Measurements from ENCODE around the gene GDF10. TPM values are rescaled to one million over a fixed set of nuclear protein-coding genes. Genes with fewer than 3 reads are reported as not detected.

Gene GDF10
- total RNA-seq, 2 donors from 2014 or later: 1.5 to 18.6 TPM

DNA sequence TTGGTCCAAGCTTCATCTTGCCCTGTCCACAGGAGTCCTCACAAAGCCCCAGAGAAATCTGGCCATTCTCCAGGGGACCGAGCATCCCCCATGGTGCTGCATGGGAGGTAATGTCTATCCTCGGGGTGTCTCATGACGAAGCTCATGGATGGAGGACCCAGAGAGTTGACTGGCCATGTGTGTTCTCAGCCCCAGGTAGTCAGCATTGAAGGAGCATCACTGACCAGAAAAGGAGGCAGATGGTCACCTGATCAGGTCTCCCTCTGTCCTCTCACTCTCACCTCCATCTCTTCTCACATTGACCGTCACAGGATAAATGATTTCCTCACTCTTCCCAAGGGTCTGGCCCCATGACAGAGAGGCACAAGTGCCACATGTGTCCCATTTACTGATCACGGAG lies 33.4 kb upstream of the GDF10 start:
- intact Hi-C loops (cut with DNase I): no loop called here
- no peak for DNase-seq (ENCODE audit: low spot score)

DNA sequence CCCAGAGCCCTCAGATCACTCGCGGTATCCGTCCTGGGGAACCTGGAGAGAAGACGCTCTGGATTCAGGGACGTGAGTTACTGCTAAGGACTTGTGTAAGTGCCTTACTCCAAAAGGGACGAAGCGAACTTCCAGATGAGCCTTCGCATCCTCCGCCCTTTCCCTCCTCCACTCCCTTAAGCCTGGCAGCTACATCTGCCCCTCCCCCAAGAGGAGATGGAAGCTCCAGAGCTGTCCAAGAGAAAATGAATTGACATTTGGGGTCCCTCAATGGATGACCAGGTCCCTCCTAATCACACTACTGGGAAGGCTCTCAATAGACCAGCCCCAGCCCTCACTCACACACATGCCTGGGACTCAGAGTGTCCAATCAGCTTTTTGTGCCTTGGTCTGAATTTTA lies 31.3 kb upstream of the GDF10 start:
- intact Hi-C loops (cut with DNase I): no loop called here
- DNase-seq (ENCODE audit: low spot score): no peak

DNA sequence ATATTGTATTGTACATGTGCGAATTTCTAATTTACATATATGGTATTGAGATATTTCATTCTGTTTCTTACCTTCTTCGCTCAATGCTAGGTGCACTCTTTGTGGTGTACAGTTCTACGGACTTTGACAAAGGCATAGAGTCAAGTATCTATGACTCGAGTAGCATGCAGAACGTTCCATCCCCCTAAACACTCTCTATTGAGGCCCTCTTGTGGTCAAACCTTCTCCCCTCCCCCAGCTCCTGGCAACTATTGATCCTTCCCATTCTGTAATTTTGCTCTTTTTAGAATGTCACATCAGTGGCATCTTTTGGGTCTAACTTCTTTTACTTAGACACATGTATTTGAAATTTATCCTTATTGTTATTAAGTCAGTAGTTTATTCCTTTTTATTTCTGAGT lies 30.7 kb upstream of the GDF10 start:
- intact Hi-C loops (cut with DNase I): no loop called here
- no peak for DNase-seq (ENCODE audit: low spot score)

DNA sequence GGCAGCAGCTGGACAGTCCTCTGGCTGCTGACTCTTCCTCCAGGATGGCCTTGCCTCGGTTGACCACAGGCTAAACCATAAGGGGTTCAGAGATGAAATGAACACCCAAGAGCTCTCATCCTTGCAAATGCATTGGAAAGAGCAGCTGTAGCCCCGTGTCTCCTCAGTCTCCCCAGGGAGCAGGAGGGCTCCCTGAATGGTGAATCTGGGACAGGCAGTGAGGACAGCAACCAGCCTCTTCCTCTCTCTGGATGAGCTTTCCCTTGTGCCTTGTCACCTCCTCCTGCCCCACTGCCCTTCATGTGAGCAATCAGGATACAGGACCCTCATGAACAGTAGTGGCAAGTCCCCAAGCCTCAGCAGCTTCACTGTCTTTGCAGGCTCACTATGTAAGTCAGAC lies 23.9 kb upstream of the GDF10 start:
- intact Hi-C loops (cut with DNase I): no loop called here
- DNase-seq (ENCODE audit: low spot score): no peak

DNA sequence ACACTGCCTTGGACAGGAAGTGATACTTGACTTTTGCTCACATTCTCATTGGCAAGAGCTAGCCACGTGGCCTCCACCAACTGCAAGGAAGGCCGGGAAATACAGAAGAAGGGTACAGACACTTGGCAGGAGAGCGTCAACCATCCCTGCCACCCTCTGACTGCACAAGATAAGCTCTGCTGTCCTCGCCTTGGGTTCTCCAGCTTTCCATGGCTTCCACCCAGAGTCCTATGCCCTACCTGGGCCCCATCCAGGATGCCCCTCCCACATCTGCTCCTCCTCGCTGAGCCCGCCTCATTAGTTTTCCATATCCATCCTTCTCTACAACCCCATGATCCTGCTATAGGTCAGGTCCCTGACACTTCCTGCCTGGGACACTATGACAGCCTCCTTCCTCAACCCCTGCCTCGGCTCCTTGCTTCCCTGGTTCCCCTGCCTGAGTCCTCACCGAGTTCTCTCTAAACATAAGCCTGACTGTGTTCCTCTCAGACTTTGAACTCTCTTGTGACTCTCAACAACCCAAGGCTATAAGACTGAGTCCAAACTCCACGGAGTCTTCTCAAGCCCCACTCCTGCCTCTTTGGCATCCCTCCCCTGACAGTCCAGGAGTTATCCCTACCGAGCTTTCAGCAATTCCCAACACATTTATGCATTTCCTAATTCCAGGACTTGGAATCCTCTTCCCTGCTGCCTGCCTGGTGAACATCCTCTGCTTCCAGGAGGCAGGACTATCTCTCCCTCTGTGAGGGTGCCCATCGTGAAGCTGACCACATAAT lies 23.2 kb upstream of the GDF10 start:
- intact Hi-C loops (cut with DNase I): no loop called here
- DNase-seq (ENCODE audit: low spot score): no peak

DNA sequence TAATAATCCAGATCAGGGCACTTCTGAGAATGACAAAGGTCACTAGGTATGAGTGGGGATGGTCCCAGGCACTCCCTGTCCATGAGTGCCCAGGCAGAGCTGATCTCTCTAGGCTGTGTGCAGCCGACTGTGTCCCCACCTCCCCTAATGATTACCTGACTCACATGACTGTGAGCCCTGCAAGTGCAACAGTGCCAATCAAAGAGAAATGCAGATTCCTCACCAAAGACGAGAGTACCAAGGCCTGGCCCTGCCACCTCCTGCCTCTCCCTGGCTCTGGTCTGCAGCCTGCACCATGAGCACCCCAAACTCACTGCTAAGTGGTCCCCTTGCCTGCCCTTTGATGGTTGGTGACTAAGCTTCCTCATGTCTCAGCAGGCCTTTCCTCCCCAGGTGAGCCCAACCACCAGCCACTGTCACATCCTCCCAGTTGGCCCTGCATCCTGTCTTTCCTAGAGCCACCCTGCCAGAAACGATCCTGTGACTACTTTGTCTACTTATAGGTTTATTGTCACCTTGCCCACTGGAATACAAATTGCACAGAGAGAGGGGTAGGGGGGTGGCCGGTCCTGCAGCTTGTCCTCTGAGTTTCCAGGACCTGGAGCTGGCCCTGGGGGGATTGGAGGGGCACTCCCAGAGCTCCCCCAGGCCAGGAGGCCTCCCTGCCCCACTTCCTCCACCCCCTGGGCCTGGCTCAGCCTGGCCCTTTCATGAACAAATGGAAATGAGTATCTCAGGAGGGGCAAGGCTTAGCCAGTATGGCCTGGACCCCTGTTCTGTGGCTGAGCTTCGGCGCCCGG lies 22.4 kb upstream of the GDF10 start:
- no peak for DNase-seq (ENCODE audit: low spot score)
- intact Hi-C loops (cut with DNase I): no loop called here

DNA sequence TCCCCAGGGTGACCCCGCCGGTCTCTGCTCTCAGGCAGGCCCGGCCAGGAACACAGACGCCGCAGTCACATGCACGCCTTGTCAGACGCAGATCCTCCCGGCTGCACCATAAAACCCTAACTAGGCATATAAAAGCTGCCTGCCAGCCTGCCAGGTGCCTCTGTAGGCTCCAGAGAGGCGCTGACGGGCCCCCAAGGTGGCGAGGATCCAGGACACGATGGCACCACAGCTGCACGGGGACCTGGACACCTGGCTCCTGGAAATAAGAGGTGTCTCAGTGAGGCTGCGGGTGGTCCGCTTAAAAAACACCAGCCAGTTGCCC lies 21.9 kb upstream of the GDF10 start:
- intact Hi-C loops (cut with DNase I): no loop called here
- DNase-seq (ENCODE audit: low spot score): no peak

DNA sequence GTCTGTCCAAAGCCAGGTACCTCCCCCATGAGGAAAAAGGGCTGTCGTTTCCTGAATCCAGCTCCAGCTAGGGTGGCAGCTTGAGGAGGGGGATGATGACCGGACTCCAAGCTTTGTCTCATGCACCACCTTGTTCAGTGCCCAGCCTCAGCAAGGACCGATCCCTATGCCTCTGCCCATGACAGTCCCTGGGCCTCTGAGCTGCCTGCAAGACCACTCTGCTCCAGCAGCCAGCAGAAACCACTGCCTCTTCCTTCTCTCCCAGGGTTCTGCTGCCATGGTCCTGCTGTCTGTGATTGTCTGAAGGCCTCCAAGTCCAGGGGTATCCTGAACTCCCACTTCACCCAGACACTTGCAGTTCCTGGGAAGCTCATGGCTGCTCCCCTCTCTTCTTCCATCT lies 21.3 kb upstream of the GDF10 start:
- intact Hi-C loops (cut with DNase I): no loop called here
- no peak for DNase-seq (ENCODE audit: low spot score)

DNA sequence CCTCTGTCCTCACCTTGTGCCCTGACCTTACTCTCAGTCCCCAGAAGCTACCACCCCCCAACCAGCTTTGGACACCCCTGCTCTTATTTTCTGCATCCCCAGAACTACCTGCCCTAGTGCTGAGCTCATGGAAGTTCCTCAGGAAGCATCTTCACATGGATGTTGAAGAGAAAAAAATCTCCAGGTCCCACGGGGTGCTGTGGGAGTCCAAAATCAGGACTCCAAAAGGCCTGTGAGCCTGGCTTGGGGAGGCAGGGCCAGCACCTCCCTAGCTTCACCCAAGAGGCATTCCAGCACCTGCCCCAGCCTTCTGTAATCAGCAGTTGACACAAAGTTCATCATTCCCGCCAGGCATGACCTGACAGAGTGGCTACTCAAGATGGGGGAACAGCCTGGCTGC lies 20.7 kb upstream of the GDF10 start:
- no peak for DNase-seq (ENCODE audit: low spot score)
- intact Hi-C loops (cut with DNase I): no loop called here

DNA sequence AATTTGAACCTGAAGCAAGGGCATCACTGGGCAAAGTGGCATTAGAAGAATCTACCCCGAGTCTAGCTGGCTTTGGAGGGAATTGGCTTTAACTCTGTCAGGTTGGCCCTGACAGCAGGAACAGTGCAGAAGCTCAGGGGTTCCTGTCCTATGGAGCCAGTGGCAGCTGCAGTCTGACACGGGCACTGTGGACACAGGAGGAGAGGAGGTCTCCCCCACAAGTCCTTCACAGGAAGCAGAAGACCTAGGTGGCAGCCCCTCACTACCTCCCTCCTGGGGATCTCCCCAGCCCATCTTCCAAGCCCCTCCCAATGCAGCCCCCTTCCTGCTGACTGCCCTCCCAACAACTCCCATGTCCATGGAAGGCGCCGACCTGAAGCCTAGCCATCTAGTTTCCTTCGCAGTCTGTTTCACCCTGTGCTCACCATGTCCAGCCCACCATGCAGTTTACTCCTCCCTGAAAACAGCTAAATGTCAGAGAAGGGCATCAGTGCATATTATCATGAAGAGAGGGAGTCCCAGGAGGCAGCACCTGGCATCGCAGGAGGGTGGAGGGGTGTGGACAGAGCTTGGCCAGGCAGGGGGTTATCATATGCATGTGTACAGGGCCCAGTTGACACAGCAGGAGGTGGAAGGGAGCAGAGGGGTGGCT lies 17.9 kb upstream of the GDF10 start:
- intact Hi-C loops (cut with DNase I): no loop called here
- no peak for DNase-seq (ENCODE audit: low spot score)

DNA sequence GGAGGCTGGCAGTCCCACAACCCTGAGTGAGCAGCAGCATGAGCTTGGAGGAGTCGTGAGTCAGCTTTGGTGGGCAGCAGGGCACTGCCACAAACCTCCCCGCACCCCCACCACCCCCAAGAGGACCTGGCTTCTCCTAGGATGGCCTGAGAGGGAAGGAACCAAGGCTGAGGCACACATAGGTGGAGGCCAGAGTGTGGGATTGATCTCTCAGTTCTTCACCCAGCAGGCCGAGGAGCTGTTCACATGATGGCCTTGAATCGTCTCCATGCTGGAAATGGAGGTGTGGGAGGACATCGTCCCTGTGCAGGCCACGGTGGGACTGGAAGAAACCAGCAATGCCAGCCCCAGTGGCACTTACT lies 17.4 kb upstream of the GDF10 start:
- intact Hi-C loops (cut with DNase I): no loop called here
- no peak for DNase-seq (ENCODE audit: low spot score)

DNA sequence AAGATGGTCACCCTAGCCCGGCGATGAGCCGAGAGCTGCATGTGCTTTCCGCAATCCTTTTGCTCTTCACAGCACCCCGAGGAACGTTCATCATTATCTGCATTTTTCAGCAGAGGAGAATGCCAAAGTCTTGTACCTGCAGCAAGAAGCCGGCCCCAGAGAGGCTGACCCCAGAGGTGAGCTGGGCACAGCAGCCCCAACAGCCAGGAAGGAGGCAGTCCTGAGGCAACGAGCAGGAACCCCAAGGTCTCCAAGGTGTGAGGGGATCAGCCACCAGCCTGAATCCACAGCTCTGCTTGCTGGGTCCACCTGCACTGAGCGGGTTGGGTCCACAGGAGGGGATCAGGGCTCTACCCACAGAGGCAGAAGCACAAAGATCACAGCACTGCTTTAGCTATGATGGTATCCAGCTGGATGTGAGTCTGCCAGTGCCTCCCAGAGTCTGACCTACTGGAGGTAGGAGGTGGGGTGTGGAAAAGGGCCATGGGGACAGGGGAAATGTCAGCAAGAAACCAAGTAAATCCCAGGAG lies 16.8 kb upstream of the GDF10 start:
- intact Hi-C loops (cut with DNase I): no loop called here
- no peak for DNase-seq (ENCODE audit: low spot score)

DNA sequence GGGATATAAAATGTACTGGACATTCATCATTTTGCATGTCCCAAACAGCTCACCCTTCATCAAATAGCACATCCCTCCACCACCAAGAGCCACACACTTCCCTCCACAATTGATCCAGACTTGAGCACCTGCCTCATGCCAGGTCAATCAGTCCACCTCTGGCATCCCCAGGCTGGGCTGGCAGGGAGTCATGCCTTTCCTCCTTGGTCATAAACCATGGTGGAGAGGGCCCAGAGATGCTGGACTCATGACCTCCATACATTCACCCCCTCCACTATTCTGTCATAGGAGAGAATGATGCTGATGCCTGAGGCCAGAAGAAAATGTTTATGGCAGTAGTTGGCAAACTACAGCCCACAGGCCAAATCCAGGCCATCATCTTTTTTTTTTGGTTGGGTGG lies 16.1 kb upstream of the GDF10 start:
- no peak for DNase-seq (ENCODE audit: low spot score)
- intact Hi-C loops (cut with DNase I): no loop called here

DNA sequence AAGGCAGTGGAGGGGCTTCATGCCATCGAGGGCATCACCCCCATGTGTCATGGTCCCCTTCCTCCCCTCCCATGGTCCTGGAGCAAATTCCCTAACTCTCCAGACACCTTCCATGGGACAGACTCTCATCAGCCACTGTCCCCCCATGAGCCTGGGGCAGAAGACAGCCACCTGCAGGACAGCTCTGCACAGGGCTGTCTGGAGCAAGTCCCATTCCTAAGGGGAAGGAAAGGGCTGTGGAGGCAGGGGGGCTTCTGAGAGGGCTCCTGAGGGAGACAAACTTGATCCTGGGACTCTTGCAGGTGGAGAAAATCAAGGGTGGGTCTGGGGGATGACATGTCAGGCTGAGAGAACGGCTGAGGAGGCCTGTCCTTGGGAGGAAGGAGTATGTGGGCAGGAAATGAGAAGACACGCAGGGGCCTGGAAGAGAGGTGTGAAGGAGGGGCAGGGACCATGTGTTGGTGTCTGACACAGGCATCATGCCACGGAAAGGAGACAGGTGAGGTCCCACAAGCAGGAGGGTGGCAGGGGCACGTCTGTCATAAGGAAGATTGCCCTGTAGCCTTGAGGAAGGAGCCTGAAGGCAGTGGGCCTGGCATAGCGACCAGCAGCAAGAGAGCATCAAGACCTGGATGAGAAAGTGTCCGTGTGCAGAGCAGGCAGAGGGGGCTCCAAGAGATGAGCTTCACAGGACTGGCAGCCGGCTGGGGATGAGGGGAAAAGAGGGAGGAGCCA lies 14.4 kb upstream of the GDF10 start:
- intact Hi-C loops (cut with DNase I): loop anchor here in 1 of 2 donors (2.0 kb wide), 1 partner anchor 49 kb away; no protein-coding TSS in a partner anchor
- no peak for DNase-seq (ENCODE audit: low spot score)

DNA sequence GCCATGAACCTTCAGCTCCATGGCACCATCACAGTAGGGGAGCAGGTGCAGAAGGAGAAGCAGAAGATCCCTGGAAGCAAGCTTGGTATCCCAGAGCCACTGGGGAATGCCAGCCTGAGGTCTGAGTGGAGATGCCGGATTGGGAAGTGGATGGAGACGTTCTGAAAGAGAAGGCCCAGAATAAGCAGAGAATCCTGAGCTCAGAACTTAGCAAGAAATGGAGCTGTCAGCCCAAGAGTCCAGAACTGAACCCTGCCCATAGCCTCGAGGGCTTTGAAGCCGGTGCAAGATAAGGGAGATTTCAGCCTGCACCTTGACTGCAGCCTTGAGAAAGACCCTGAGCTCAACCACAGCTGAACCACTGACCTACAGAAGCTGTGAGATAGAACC lies 13.9 kb upstream of the GDF10 start:
- no peak for DNase-seq (ENCODE audit: low spot score)

DNA sequence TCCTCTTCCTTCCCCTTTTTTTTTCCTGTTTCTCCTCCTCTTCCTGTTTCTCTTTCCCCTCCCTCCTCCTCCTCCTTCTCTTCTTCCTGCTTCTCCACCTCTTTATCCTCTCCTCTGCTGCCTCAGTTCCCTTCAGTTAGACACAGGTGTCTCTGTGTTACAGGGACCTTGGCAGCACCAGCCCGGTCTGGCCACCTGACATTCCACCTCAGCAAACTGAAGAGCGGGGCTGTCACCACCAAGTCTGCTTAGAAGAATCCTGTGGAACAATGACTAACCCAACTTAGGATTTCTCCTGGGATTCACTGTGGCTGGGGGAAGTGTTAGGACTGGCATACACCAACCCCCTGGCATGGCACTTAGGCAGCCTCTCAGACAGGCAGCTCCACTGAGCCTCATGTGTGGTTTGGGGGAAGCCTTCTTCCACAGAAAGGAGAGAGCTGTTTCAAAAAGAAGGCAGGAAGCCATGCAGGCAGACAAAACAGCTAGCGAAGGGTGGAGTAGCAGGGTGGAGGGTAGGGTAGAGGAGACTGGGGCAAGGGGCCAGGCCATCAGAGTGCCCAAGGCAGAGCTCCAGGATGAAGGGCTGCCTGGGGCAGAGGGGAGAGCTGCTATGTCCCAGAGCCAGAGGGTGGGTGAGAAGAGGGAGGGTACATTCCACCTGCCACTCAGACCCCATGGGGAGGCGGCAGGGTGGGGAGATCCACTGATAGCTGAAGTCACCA lies 13.2 kb upstream of the GDF10 start:
- DNase-seq (ENCODE audit: low spot score): no peak
- intact Hi-C loops (cut with DNase I): loop anchor here in 1 of 2 donors (2.0 kb wide), 1 partner anchor 50 kb away; no protein-coding TSS in a partner anchor

More for the DNA sequence above, 13.9 kb upstream of the GDF10 start:
- intact Hi-C loops (cut with DNase I): loop anchor here in 1 of 2 donors (2.0 kb wide), 1 partner anchor 49 kb away; no protein-coding TSS in a partner anchor

DNA sequence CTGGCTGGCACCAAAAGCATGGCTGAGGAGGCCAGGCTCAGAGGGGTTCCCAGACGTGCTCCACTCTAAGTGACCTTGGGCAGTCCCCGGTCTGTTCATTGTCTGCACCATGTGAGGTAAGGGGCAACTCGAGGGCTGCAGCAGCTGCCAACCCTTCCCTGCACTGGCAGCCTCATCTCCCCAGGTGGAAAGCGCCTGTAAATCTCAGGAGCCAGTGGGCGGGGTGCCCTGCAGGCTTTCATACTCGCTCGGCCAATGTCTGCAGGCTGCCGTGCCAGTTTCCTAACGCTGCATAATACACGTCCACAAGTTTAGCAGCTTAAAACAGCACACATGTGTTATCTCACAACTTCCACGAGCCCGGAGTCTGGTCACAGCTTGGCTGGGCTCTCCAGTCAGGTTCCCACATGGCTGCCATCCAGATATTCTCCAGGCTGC lies 12.6 kb upstream of the GDF10 start:
- DNase-seq (ENCODE audit: low spot score): no peak
- intact Hi-C loops (cut with DNase I): loop anchor here in 1 of 2 donors (2.0 kb wide), 1 partner anchor 51 kb away; no protein-coding TSS in a partner anchor

DNA sequence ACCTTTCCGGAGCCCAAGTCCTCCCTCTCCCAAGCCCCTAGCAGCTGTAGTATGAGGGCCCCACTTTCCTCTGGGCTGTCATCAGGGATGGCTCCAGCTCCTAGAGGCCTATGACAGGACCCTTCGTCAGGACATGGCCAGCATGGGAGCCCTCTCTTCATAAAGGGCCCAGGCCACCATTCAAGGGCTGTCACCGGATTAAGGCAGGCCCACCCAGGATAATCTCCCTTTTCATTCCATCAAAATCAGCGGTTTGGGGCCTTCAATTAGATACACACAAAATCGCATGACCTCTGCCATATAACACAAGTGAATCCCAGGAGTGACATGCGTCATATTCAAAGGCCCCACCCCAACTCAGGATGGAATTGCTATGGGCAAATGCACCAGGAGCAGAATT lies 12.2 kb upstream of the GDF10 start:
- intact Hi-C loops (cut with DNase I): loop anchor here in 1 of 2 donors (2.0 kb wide), 1 partner anchor 51 kb away; no protein-coding TSS in a partner anchor
- no peak for DNase-seq (ENCODE audit: low spot score)

DNA sequence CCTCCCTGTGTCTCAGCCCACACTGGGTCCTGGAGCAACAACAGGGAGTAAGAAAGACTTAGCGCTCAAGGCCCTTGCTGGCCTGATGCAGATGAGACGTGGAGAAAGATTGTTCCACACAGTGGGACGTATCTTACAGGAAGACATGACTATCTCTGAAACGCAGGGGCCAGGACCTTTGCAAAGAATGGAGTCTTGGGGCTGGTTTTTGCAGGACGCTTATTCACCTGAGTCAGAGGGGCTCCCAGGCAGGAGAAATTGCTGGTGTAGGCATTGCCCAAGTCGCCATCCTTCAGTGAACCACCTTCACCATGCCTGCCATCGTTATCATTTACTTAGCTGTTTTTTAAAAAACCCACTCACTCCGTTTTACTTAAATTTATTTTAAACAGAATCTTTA lies 11.8 kb upstream of the GDF10 start:
- intact Hi-C loops (cut with DNase I): no loop called here
- DNase-seq (ENCODE audit: low spot score): no peak
